ENCODE results near the gene C8G.

C8G gene

GRCh38 chr9:136913701-136914438 is 31.2 kb upstream of the C8G start:
- TF ChIP-seq CTCF (IDR thresholded peaks at IDR 0.05) (no peak), ZFX (IDR thresholded peaks at IDR 0.05; ENCODE audit: borderline replicate concordance) (no peak)
- no peak overlapping the region for H3K27ac ChIP-seq

GRCh38 chr9:136915632-136916329 is 29.3 kb upstream of the C8G start:
- no peak for TF ChIP-seq CTCF (IDR thresholded peaks at IDR 0.05)
- no peak for TF ChIP-seq ZFX (IDR thresholded peaks at IDR 0.05; ENCODE audit: borderline replicate concordance)
- H3K27ac ChIP-seq, result no peak overlapping the region

- no peak overlapping the region for H3K27ac ChIP-seq
- TF ChIP-seq CTCF (IDR thresholded peaks at IDR 0.05), result no peak
Measured at GRCh38 chr9:136916330-136917184, 28.5 kb upstream of the C8G start.

GRCh38 chr9:136917902-136918301 is 27.1 kb upstream of the C8G start:
- TF ChIP-seq ZFX (IDR thresholded peaks at IDR 0.05; ENCODE audit: borderline replicate concordance), result no peak
- no peak for TF ChIP-seq CTCF (IDR thresholded peaks at IDR 0.05)
- no peak overlapping the region for H3K27ac ChIP-seq

- H3K27ac ChIP-seq, result no peak overlapping the region
- no peak for TF ChIP-seq CTCF (IDR thresholded peaks at IDR 0.05)
- no peak for TF ChIP-seq ZFX (IDR thresholded peaks at IDR 0.05; ENCODE audit: borderline replicate concordance)
Measured at GRCh38 chr9:136920069-136920468, 25.0 kb upstream of the C8G start.

GRCh38 chr9:136920734-136921231 is 24.3 kb upstream of the C8G start:
- no peak overlapping the region for H3K27ac ChIP-seq

More at GRCh38 chr9:136920734-136921231, 24.3 kb upstream of the C8G start:
- TF ChIP-seq CTCF (IDR thresholded peaks at IDR 0.05) (no peak), ZFX (IDR thresholded peaks at IDR 0.05; ENCODE audit: borderline replicate concordance) (no peak)

All from 22Rv1 (cell line).